Activated CD4-positive, alpha-beta T cell treated with anti-CD3 and anti-CD28 coated beads, Interleukin-2, amount 10 ng/mL, durations not matched to agents 24 days and 14 days (primary cell): Measurements from ENCODE around the gene STXBP4. TPM values are rescaled to one million over a fixed set of nuclear protein-coding genes. Genes with fewer than 3 reads are reported as not detected.

Experiments
- DNase-seq: peaks from one replicate; pipeline ENCODE4 v3.0.0; 2022
- H3K27ac Mint-ChIP-seq: one replicate; pipeline ENCODE4 v1.8.0; 2022; ENCODE audit warnings: mild to moderate bottlenecking, mixed read lengths
- H3K27me3 Mint-ChIP-seq: one replicate; pipeline ENCODE4 v1.8.0; 2022; ENCODE audit warnings: mixed read lengths
- H3K36me3 Mint-ChIP-seq: one replicate; pipeline ENCODE4 v1.8.0; 2022; ENCODE audit warnings: low read depth, mild to moderate bottlenecking, mixed read lengths
- H3K4me1 Mint-ChIP-seq: one replicate; pipeline ENCODE4 v1.8.0; 2021; ENCODE audit warnings: mixed read lengths
- H3K4me3 Mint-ChIP-seq: one replicate; pipeline ENCODE4 v1.8.0; 2022; ENCODE audit warnings: mild to moderate bottlenecking, moderate library complexity, mixed read lengths
- H3K9me3 Mint-ChIP-seq: one replicate; pipeline ENCODE4 v1.8.0; 2021; ENCODE audit warnings: mixed read lengths
- intact Hi-C: fragments of 100-400 bp; cut with micrococcal nuclease; formaldehyde crosslinking; loops from one replicate; pipeline ENCODE4 v1.15.1; 2023
- total RNA-seq: library from RNA; stranded (reverse); gene quantifications from 2 replicates; pipeline ENCODE4 v1.2.3, GENCODE V29; 2022

The STXBP4 gene
- total RNA-seq, 1 donor from 2014 or later: 8.2 TPM

- peaks cover 7% of the 10 kb centered on the region for H3K4me1 Mint-ChIP-seq
- peak; percentile 23 for DNase-seq
- no peak overlapping the region for H3K27ac Mint-ChIP-seq
- intact Hi-C loops: no loop called here
- H3K9me3 Mint-ChIP-seq: no peaks in the 10 kb centered on the region
- H3K36me3 Mint-ChIP-seq: no peaks in the 10 kb centered on the region
- peaks cover 5% of the 10 kb centered on the region for H3K27me3 Mint-ChIP-seq
- no peak overlapping the region for H3K4me3 Mint-ChIP-seq
Observed at GRCh38 chr17:54948380-54948779, 20.2 kb upstream of the STXBP4 start.

- intact Hi-C loops: no loop called here
- Mint-ChIP-seq H3K4me1 (peaks cover 7% of the 10 kb centered on the region), H3K27ac (no peak overlapping the region), H3K9me3 (no peaks in the 10 kb centered on the region), H3K4me3 (no peak overlapping the region), H3K27me3 (peaks cover 2% of the 10 kb centered on the region), H3K36me3 (no peaks in the 10 kb centered on the region)
- DNase-seq: no peak
Observed at GRCh38 chr17:54950116-54950515, 18.4 kb upstream of the STXBP4 start.

GRCh38 chr17:54951286-54951685, 17.3 kb upstream of the STXBP4 start:
- Mint-ChIP-seq H3K27me3 (no peaks in the 10 kb centered on the region), H3K4me1 (peaks cover 4% of the 10 kb centered on the region), H3K9me3 (no peaks in the 10 kb centered on the region), H3K36me3 (no peaks in the 10 kb centered on the region), H3K4me3 (no peak overlapping the region), H3K27ac (no peak overlapping the region)
- DNase-seq: no peak
- intact Hi-C loops: no loop called here

- H3K36me3 Mint-ChIP-seq: peaks cover 20% of the 10 kb centered on the region
- H3K27ac Mint-ChIP-seq: no peak overlapping the region
- H3K4me3 Mint-ChIP-seq: no peak overlapping the region
- no peaks in the 10 kb centered on the region for H3K27me3 Mint-ChIP-seq
- H3K4me1 Mint-ChIP-seq: no peaks in the 10 kb centered on the region
- intact Hi-C loops: no loop called here
- DNase-seq: peak; percentile 39
- no peaks in the 10 kb centered on the region for H3K9me3 Mint-ChIP-seq
Observed at GRCh38 chr17:54956791-54957190, 11.8 kb upstream of the STXBP4 start.

- intact Hi-C loops: loop anchor here (1.0 to 10.0 kb wide), 6 partner anchors 71 to 1057 kb away; partner anchors contain the start of gene MMD
- no peak overlapping the region for H3K4me3 Mint-ChIP-seq
- peaks cover 22% of the 10 kb centered on the region for H3K4me1 Mint-ChIP-seq
- H3K27ac Mint-ChIP-seq: no peak overlapping the region
- DNase-seq: peak; percentile 69
- no peaks in the 10 kb centered on the region for H3K9me3 Mint-ChIP-seq
- H3K36me3 Mint-ChIP-seq: peaks cover 13% of the 10 kb centered on the region
- H3K27me3 Mint-ChIP-seq: no peaks in the 10 kb centered on the region
Observed at GRCh38 chr17:54967621-54968261, 824 bp upstream of the STXBP4 start.

- H3K4me1 Mint-ChIP-seq: peaks cover 22% of the 10 kb centered on the region
- H3K27me3 Mint-ChIP-seq: no peaks in the 10 kb centered on the region
- no peaks in the 10 kb centered on the region for H3K9me3 Mint-ChIP-seq
- intact Hi-C loops: loop anchor here (1.0 to 10.0 kb wide), 6 partner anchors 70 to 1056 kb away; partner anchors contain the start of genes HLF and MMD
- peaks cover 6% of the 10 kb centered on the region for H3K36me3 Mint-ChIP-seq
- H3K27ac Mint-ChIP-seq: no peak overlapping the region
- peak; percentile 79 for DNase-seq
- no peak overlapping the region for H3K4me3 Mint-ChIP-seq
Observed at GRCh38 chr17:54968988-54969332, 395 bp downstream of the STXBP4 start.

GRCh38 chr17:54969658-54970572, 1.4 kb downstream of the STXBP4 start:
- no peak for DNase-seq
- intact Hi-C loops: loop anchor here (1.0 to 10.0 kb wide), 3 partner anchors 69 to 1055 kb away; partner anchors contain the start of gene HLF
- no peak overlapping the region for H3K27ac Mint-ChIP-seq
- H3K27me3 Mint-ChIP-seq: no peaks in the 10 kb centered on the region
- peaks cover 22% of the 10 kb centered on the region for H3K4me1 Mint-ChIP-seq
- H3K4me3 Mint-ChIP-seq: no peak overlapping the region
- peaks cover 2% of the 10 kb centered on the region for H3K36me3 Mint-ChIP-seq
- no peaks in the 10 kb centered on the region for H3K9me3 Mint-ChIP-seq

- Mint-ChIP-seq H3K36me3 (no peaks in the 10 kb centered on the region), H3K9me3 (no peaks in the 10 kb centered on the region), H3K27ac (no peak overlapping the region), H3K4me3 (no peak overlapping the region), H3K4me1 (peaks cover 21% of the 10 kb centered on the region), H3K27me3 (no peaks in the 10 kb centered on the region)
- intact Hi-C loops: no loop called here
- no peak for DNase-seq
Observed at GRCh38 chr17:54971147-54971546, 2.6 kb downstream of the STXBP4 start.

- Mint-ChIP-seq H3K27me3 (no peaks in the 10 kb centered on the region), H3K36me3 (no peaks in the 10 kb centered on the region), H3K27ac (no peak overlapping the region), H3K4me3 (no peak overlapping the region), H3K9me3 (no peaks in the 10 kb centered on the region), H3K4me1 (peaks cover 17% of the 10 kb centered on the region)
- intact Hi-C loops: no loop called here
- no peak for DNase-seq
Observed at GRCh38 chr17:54971901-54972300, 3.3 kb downstream of the STXBP4 start.

GRCh38 chr17:54972406-54973138, 4.0 kb downstream of the STXBP4 start:
- Mint-ChIP-seq H3K4me1 (peaks cover 10% of the 10 kb centered on the region), H3K9me3 (no peaks in the 10 kb centered on the region), H3K27ac (no peak overlapping the region), H3K4me3 (no peak overlapping the region), H3K27me3 (no peaks in the 10 kb centered on the region), H3K36me3 (no peaks in the 10 kb centered on the region)
- DNase-seq: no peak
- intact Hi-C loops: no loop called here

- Mint-ChIP-seq H3K27ac (no peak overlapping the region), H3K9me3 (peaks cover 7% of the 10 kb centered on the region), H3K36me3 (peaks cover 2% of the 10 kb centered on the region), H3K4me1 (peaks cover 11% of the 10 kb centered on the region), H3K27me3 (no peaks in the 10 kb centered on the region), H3K4me3 (no peak overlapping the region)
- no peak for DNase-seq
- intact Hi-C loops: no loop called here
Observed at GRCh38 chr17:54974759-54975158, 6.2 kb downstream of the STXBP4 start.

- Mint-ChIP-seq H3K27me3 (no peaks in the 10 kb centered on the region), H3K27ac (no peak overlapping the region), H3K4me1 (peaks cover 9% of the 10 kb centered on the region), H3K36me3 (peaks cover 2% of the 10 kb centered on the region), H3K4me3 (no peak overlapping the region), H3K9me3 (peaks cover 7% of the 10 kb centered on the region)
- intact Hi-C loops: no loop called here
- DNase-seq: no peak
Observed at GRCh38 chr17:54976316-54976715, 7.8 kb downstream of the STXBP4 start.

GRCh38 chr17:54977744-54978143, 9.2 kb downstream of the STXBP4 start:
- DNase-seq: no peak
- intact Hi-C loops: no loop called here

GRCh38 chr17:54979657-54980056, 11.1 kb downstream of the STXBP4 start:
- H3K27me3 Mint-ChIP-seq: no peaks in the 10 kb centered on the region
- peaks cover 7% of the 10 kb centered on the region for H3K9me3 Mint-ChIP-seq
- no peak overlapping the region for H3K4me3 Mint-ChIP-seq
- intact Hi-C loops: no loop called here
- peaks cover 4% of the 10 kb centered on the region for H3K36me3 Mint-ChIP-seq
- no peak overlapping the region for H3K27ac Mint-ChIP-seq
- DNase-seq: no peak
- peaks cover 9% of the 10 kb centered on the region for H3K4me1 Mint-ChIP-seq

More at GRCh38 chr17:54977744-54978143, 9.2 kb downstream of the STXBP4 start:
- Mint-ChIP-seq H3K4me3 (no peak overlapping the region), H3K27me3 (no peaks in the 10 kb centered on the region), H3K27ac (no peak overlapping the region), H3K36me3 (peaks cover 4% of the 10 kb centered on the region), H3K4me1 (peaks cover 9% of the 10 kb centered on the region), H3K9me3 (peaks cover 7% of the 10 kb centered on the region)
